Measurements from ENCODE around the gene METTL17. TPM values are rescaled to one million over a fixed set of nuclear protein-coding genes. Genes with fewer than 3 reads are reported as not detected.
A peak's percentile ranks its signal among the peaks of the same experiment; 100 is the strongest.
"Not testable (repeated sequence)": the region's sequence is repeated elsewhere in the genome, so short reads cannot be mapped to it uniquely, and the experiment has no call there.

Gene METTL17
- polyA plus RNA-seq, 1 donor: 86.6 TPM

GRCh38 chr14:21009721-21010120 is 19.9 kb downstream of the METTL17 start:
- DNase-seq: not testable (repeated sequence)
- WGBS (ENCODE audit: insufficient coverage, low lambda C conversion rate): no CpG with 5 or more reads among the region's 3 CpGs

GRCh38 chr14:21011136-21011535 is 21.4 kb downstream of the METTL17 start:
- H3K9me3 ChIP-seq (ENCODE audit: control insufficient read depth, low read depth, low read length): no peaks in the 10 kb centered on the region
- H3K27me3 ChIP-seq (ENCODE audit: control insufficient read depth, insufficient read depth, low read length): no peaks in the 10 kb centered on the region
- H3K4me1 ChIP-seq (ENCODE audit: control insufficient read depth, insufficient read depth, low read length): peaks cover 15% of the 10 kb centered on the region
- no peak overlapping the region for H3K4me3 ChIP-seq (ENCODE audit: low read length)
- WGBS (ENCODE audit: insufficient coverage, low lambda C conversion rate): no CpG with 5 or more reads among the region's 1 CpG
- no peaks in the 10 kb centered on the region for H3K36me3 ChIP-seq (ENCODE audit: control insufficient read depth, insufficient read depth, low read length)
- DNase-seq: no peak
- H3K27ac ChIP-seq (ENCODE audit: low read length): no peak overlapping the region

More at GRCh38 chr14:21009721-21010120, 19.9 kb downstream of the METTL17 start:
- H3K27ac ChIP-seq (ENCODE audit: low read length); H3K4me3 ChIP-seq (ENCODE audit: low read length); H3K36me3 ChIP-seq (ENCODE audit: control insufficient read depth, insufficient read depth, low read length); H3K9me3 ChIP-seq (ENCODE audit: control insufficient read depth, low read depth, low read length); H3K27me3 ChIP-seq (ENCODE audit: control insufficient read depth, insufficient read depth, low read length): not testable (repeated sequence)
- peaks cover 15% of the 10 kb centered on the region for H3K4me1 ChIP-seq (ENCODE audit: control insufficient read depth, insufficient read depth, low read length)

- peaks cover 10% of the 10 kb centered on the region for H3K4me1 ChIP-seq (ENCODE audit: control insufficient read depth, insufficient read depth, low read length)
- no peak overlapping the region for H3K27ac ChIP-seq (ENCODE audit: low read length)
- no peak overlapping the region for H3K4me3 ChIP-seq (ENCODE audit: low read length)
- no CpG with 5 or more reads among the region's 4 CpGs for WGBS (ENCODE audit: insufficient coverage, low lambda C conversion rate)
- H3K27me3 ChIP-seq (ENCODE audit: control insufficient read depth, insufficient read depth, low read length): no peaks in the 10 kb centered on the region
- peaks cover 31% of the 10 kb centered on the region for H3K36me3 ChIP-seq (ENCODE audit: control insufficient read depth, insufficient read depth, low read length)
- H3K9me3 ChIP-seq (ENCODE audit: control insufficient read depth, low read depth, low read length): no peaks in the 10 kb centered on the region
- DNase-seq: peak; percentile 82 to 85
Observed at GRCh38 chr14:21014761-21015190, 25.0 kb downstream of the METTL17 start.

GRCh38 chr14:21015312-21015711 is 25.5 kb downstream of the METTL17 start:
- H3K4me1 ChIP-seq (ENCODE audit: control insufficient read depth, insufficient read depth, low read length): peaks cover 6% of the 10 kb centered on the region
- no peak overlapping the region for H3K27ac ChIP-seq (ENCODE audit: low read length)
- no peaks in the 10 kb centered on the region for H3K27me3 ChIP-seq (ENCODE audit: control insufficient read depth, insufficient read depth, low read length)
- no peak overlapping the region for H3K4me3 ChIP-seq (ENCODE audit: low read length)
- H3K36me3 ChIP-seq (ENCODE audit: control insufficient read depth, insufficient read depth, low read length): peaks cover 33% of the 10 kb centered on the region
- 80% methylated on average over 2 of the region's 6 CpGs for WGBS (ENCODE audit: insufficient coverage, low lambda C conversion rate)
- no peaks in the 10 kb centered on the region for H3K9me3 ChIP-seq (ENCODE audit: control insufficient read depth, low read depth, low read length)
- DNase-seq: no peak

- no peak overlapping the region for H3K4me3 ChIP-seq (ENCODE audit: low read length)
- H3K27ac ChIP-seq (ENCODE audit: low read length): no peak overlapping the region
- no peaks in the 10 kb centered on the region for H3K27me3 ChIP-seq (ENCODE audit: control insufficient read depth, insufficient read depth, low read length)
- peaks cover 46% of the 10 kb centered on the region for H3K36me3 ChIP-seq (ENCODE audit: control insufficient read depth, insufficient read depth, low read length)
- no peaks in the 10 kb centered on the region for H3K9me3 ChIP-seq (ENCODE audit: control insufficient read depth, low read depth, low read length)
- H3K4me1 ChIP-seq (ENCODE audit: control insufficient read depth, insufficient read depth, low read length): peaks cover 3% of the 10 kb centered on the region
- WGBS (ENCODE audit: insufficient coverage, low lambda C conversion rate): no CpG with 5 or more reads among the region's 9 CpGs
- DNase-seq: no peak
Observed at GRCh38 chr14:21016413-21017190, 26.8 kb downstream of the METTL17 start.

GRCh38 chr14:21017528-21018245 is 27.9 kb downstream of the METTL17 start:
- Histone ChIP-seq H3K4me3 (ENCODE audit: low read length) (no peak overlapping the region), H3K36me3 (ENCODE audit: control insufficient read depth, insufficient read depth, low read length) (peaks cover 48% of the 10 kb centered on the region), H3K9me3 (ENCODE audit: control insufficient read depth, low read depth, low read length) (no peaks in the 10 kb centered on the region), H3K27ac (ENCODE audit: low read length) (no peak overlapping the region), H3K27me3 (ENCODE audit: control insufficient read depth, insufficient read depth, low read length) (no peaks in the 10 kb centered on the region), H3K4me1 (ENCODE audit: control insufficient read depth, insufficient read depth, low read length) (peaks cover 3% of the 10 kb centered on the region)
- no CpG with 5 or more reads among the region's 28 CpGs for WGBS (ENCODE audit: insufficient coverage, low lambda C conversion rate)
- DNase-seq: no peak

GRCh38 chr14:21018286-21018685 is 28.5 kb downstream of the METTL17 start:
- Histone ChIP-seq H3K27ac (ENCODE audit: low read length) (no peak overlapping the region), H3K9me3 (ENCODE audit: control insufficient read depth, low read depth, low read length) (no peaks in the 10 kb centered on the region), H3K36me3 (ENCODE audit: control insufficient read depth, insufficient read depth, low read length) (peaks cover 48% of the 10 kb centered on the region), H3K27me3 (ENCODE audit: control insufficient read depth, insufficient read depth, low read length) (no peaks in the 10 kb centered on the region), H3K4me3 (ENCODE audit: low read length) (no peak overlapping the region), H3K4me1 (ENCODE audit: control insufficient read depth, insufficient read depth, low read length) (peaks cover 3% of the 10 kb centered on the region)
- no peak for DNase-seq
- WGBS (ENCODE audit: insufficient coverage, low lambda C conversion rate): no CpG with 5 or more reads among the region's 7 CpGs

GRCh38 chr14:21018781-21019180 is 29.0 kb downstream of the METTL17 start:
- WGBS (ENCODE audit: insufficient coverage, low lambda C conversion rate): no CpG with 5 or more reads among the region's 3 CpGs
- Histone ChIP-seq H3K9me3 (ENCODE audit: control insufficient read depth, low read depth, low read length) (no peaks in the 10 kb centered on the region), H3K27me3 (ENCODE audit: control insufficient read depth, insufficient read depth, low read length) (no peaks in the 10 kb centered on the region), H3K4me1 (ENCODE audit: control insufficient read depth, insufficient read depth, low read length) (peaks cover 6% of the 10 kb centered on the region), H3K4me3 (ENCODE audit: low read length) (no peak overlapping the region), H3K27ac (ENCODE audit: low read length) (no peak overlapping the region), H3K36me3 (ENCODE audit: control insufficient read depth, insufficient read depth, low read length) (peaks cover 48% of the 10 kb centered on the region)
- no peak for DNase-seq

- Histone ChIP-seq H3K27me3 (ENCODE audit: control insufficient read depth, insufficient read depth, low read length) (no peaks in the 10 kb centered on the region), H3K27ac (ENCODE audit: low read length) (no peak overlapping the region), H3K4me1 (ENCODE audit: control insufficient read depth, insufficient read depth, low read length) (peaks cover 11% of the 10 kb centered on the region), H3K9me3 (ENCODE audit: control insufficient read depth, low read depth, low read length) (no peaks in the 10 kb centered on the region), H3K4me3 (ENCODE audit: low read length) (no peak overlapping the region), H3K36me3 (ENCODE audit: control insufficient read depth, insufficient read depth, low read length) (peaks cover 48% of the 10 kb centered on the region)
- WGBS (ENCODE audit: insufficient coverage, low lambda C conversion rate): no CpG with 5 or more reads among the region's 1 CpG
- DNase-seq: no peak
Observed at GRCh38 chr14:21019366-21019765, 29.6 kb downstream of the METTL17 start.

- H3K27ac ChIP-seq (ENCODE audit: low read length): no peak overlapping the region
- whole genome bisulfite sequencing (ENCODE audit: insufficient coverage, low lambda C conversion rate): no CpG with 5 or more reads among the region's 5 CpGs
- H3K36me3 ChIP-seq (ENCODE audit: control insufficient read depth, insufficient read depth, low read length): peaks cover 48% of the 10 kb centered on the region
- DNase-seq: no peak
- H3K27me3 ChIP-seq (ENCODE audit: control insufficient read depth, insufficient read depth, low read length): no peaks in the 10 kb centered on the region
- H3K4me3 ChIP-seq (ENCODE audit: low read length): no peak overlapping the region
- peaks cover 16% of the 10 kb centered on the region for H3K4me1 ChIP-seq (ENCODE audit: control insufficient read depth, insufficient read depth, low read length)
- H3K9me3 ChIP-seq (ENCODE audit: control insufficient read depth, low read depth, low read length): no peaks in the 10 kb centered on the region
Observed at GRCh38 chr14:21020977-21021545, 31.3 kb downstream of the METTL17 start.

Data from large intestine (tissue), 3 donors.